SK-N-SH (cell line): ENCODE results near the gene MUC5AC. TPM values are rescaled to one million over a fixed set of nuclear protein-coding genes. Genes with fewer than 3 reads are reported as not detected.

Experiments
- CTCF ChIA-PET: fragments of 300-600, 350-600 bp; formaldehyde crosslinking; extraction: SDS; loops from one replicate; lab custom pipeline; 2021; lab: Yijun Ruan, JAX
- POLR2A ChIA-PET: fragments of 350-600 bp; sonication (Branson Sonifier 250); formaldehyde crosslinking; extraction: SDS; loops from one replicate; lab custom pipeline; 2020; ENCODE audit warnings: antibody characterized with exemption, inconsistent platforms; lab: Yijun Ruan, JAX
- DNase-seq: peaks from one replicate; pipeline ENCODE4 v3.0.0; 2012
- H2AFZ ChIP-seq: fragments of 200-600 bp; sonication (generic); 2 replicates; pipeline ENCODE4 v1.8.1; 2016; ENCODE audit warnings: antibody characterized with exemption, mild to moderate bottlenecking, low read depth
- H3F3A ChIP-seq: fragments of 200-600 bp; sonication (generic); replicated peaks from 2 replicates; pipeline ENCODE3; 2016; ENCODE audit warnings: antibody characterized with exemption, mild to moderate bottlenecking; ENCODE audit not compliant: insufficient read depth
- H3K27ac ChIP-seq, 2 experiments: fragments of 200-500 bp in 1 of 2; fragments of 200-600 bp in 1 of 2; sonication (Bioruptor generic) in 1 of 2; sonication (generic), shearing (Covaris generic) in 1 of 2; 2 replicates each; pipeline versions ENCODE4 v1.5.1 to v1.6.1; 2014 to 2016; ENCODE audit warnings: low read depth in 2 of 2, inconsistent platforms in 1 of 2, low read length in 1 of 2, mild to moderate bottlenecking in 1 of 2, mixed read lengths in 1 of 2
- H3K27me3 ChIP-seq: fragments of 200-600 bp; sonication (generic), shearing (Covaris generic); 2 replicates; pipeline ENCODE4 v1.6.1; 2016; ENCODE audit warnings: mixed run types; ENCODE audit not compliant: insufficient read depth
- H3K36me3 ChIP-seq, 2 experiments: fragments of 200-500 bp in 1 of 2; fragments of 200-600 bp in 1 of 2; sonication (Bioruptor generic) in 1 of 2; sonication (generic) in 1 of 2; replicated peaks in 1 of 2; 2 replicates each; pipeline versions ENCODE3 to v1.5.1; 2014 to 2016; ENCODE audit warnings: low read length in 1 of 2, mild to moderate bottlenecking in 1 of 2; ENCODE audit not compliant: insufficient read depth in 2 of 2, control insufficient read depth in 1 of 2
- H3K4me1 ChIP-seq, 2 experiments: fragments of 200-500 bp in 1 of 2; fragments of 200-600 bp in 1 of 2; sonication (Bioruptor generic) in 1 of 2; sonication (generic), shearing (Covaris generic) in 1 of 2; 2 replicates each; pipeline versions ENCODE4 v1.5.1 to v1.6.1; 2014 to 2016; ENCODE audit warnings: low read depth in 1 of 2, low read length in 1 of 2, mixed run types in 1 of 2; ENCODE audit not compliant: insufficient read depth in 2 of 2, control insufficient read depth in 1 of 2
- H3K4me2 ChIP-seq: fragments of 200-600 bp; sonication (generic), shearing (Covaris generic); 2 replicates; pipeline ENCODE4 v1.6.1; 2017; ENCODE audit warnings: mixed run types
- H3K4me3 ChIP-seq, 2 experiments: fragments of 200-500 bp in 1 of 2; fragments of 200-600 bp in 1 of 2; sonication (Bioruptor generic) in 1 of 2; sonication (generic), shearing (Covaris generic) in 1 of 2; 2 replicates each; pipeline versions ENCODE4 v1.5.1 to v1.8.1; 2014 to 2016; ENCODE audit warnings: low read depth in 2 of 2, inconsistent platforms in 1 of 2, low read length in 1 of 2, mild to moderate bottlenecking in 1 of 2, mixed read lengths in 1 of 2, moderate library complexity in 1 of 2
- H3K79me2 ChIP-seq: fragments of 200-600 bp; sonication (generic); 2 replicates; pipeline ENCODE4 v1.8.1; 2017; ENCODE audit warnings: mild to moderate bottlenecking; ENCODE audit not compliant: insufficient read depth
- H3K9ac ChIP-seq: fragments of 200-600 bp; sonication (generic); 2 replicates; pipeline ENCODE4 v1.6.1; 2017; ENCODE audit warnings: mixed run types
- H3K9me2 ChIP-seq: fragments of 200-600 bp; sonication (generic); 2 replicates; pipeline ENCODE4 v1.6.1; 2017; ENCODE audit warnings: mixed run types
- H3K9me3 ChIP-seq: fragments of 200-600 bp; sonication (generic); 2 replicates; pipeline ENCODE4 v1.6.1; 2017; ENCODE audit warnings: mixed run types, mild to moderate bottlenecking, moderate library complexity
- H4K20me1 ChIP-seq: fragments of 200-600 bp; sonication (generic); 2 replicates; pipeline ENCODE4 v1.6.1; 2017; ENCODE audit warnings: mild to moderate bottlenecking, mixed run types; ENCODE audit not compliant: insufficient read depth
- CTCF ChIP-seq: fragments of 200-600 bp; sonication (generic); IDR thresholded peaks from 2 replicates; pipeline ENCODE4 v1.6.1; 2017; ENCODE audit warnings: antibody characterized with exemption, mild to moderate bottlenecking, moderate library complexity
- ELF1 ChIP-seq: IDR thresholded peaks from 2 replicates; pipeline ENCODE4 v1.4.0; 2012
- EP300 ChIP-seq, 2 experiments: IDR thresholded peaks; 2 replicates each; pipeline versions ENCODE4 v1.4.0 to v1.6.1; 2012; ENCODE audit warnings: borderline replicate concordance in 1 of 2, low read depth in 1 of 2, low read length in 1 of 2
- FOXJ3 ChIP-seq: sonication (generic); formaldehyde crosslinking; IDR thresholded peaks from 2 replicates; pipeline ENCODE4 v1.5.1; 2020; ENCODE audit warnings: mild to moderate bottlenecking, missing genetic modification reagents
- GABPA ChIP-seq: IDR thresholded peaks from 2 replicates; pipeline ENCODE4 v1.4.0; 2012; ENCODE audit warnings: low read depth, mild to moderate bottlenecking
- GATA2 ChIP-seq: sonication (generic); formaldehyde crosslinking; IDR thresholded peaks from 2 replicates; pipeline ENCODE4 v1.5.0; 2020; ENCODE audit warnings: mild to moderate bottlenecking, missing genetic modification reagents
- POLR2AphosphoS5 ChIP-seq: IDR thresholded peaks from 2 replicates; pipeline ENCODE4 v1.6.1; 2012; ENCODE audit warnings: low read depth, low read length
- REST ChIP-seq: IDR thresholded peaks from 2 replicates; pipeline ENCODE4 v1.6.1; 2012; ENCODE audit warnings: mild to moderate bottlenecking, low read depth, low read length, moderate library complexity
- RXRA ChIP-seq: IDR thresholded peaks from 2 replicates; pipeline ENCODE4 v1.4.0; 2012; ENCODE audit warnings: low read depth, mild to moderate bottlenecking, borderline replicate concordance
- SIN3A ChIP-seq: IDR thresholded peaks from 2 replicates; pipeline ENCODE4 v1.6.1; 2012; ENCODE audit warnings: low read depth, mild to moderate bottlenecking, low read length, moderate library complexity, borderline replicate concordance
- TCF12 ChIP-seq: IDR thresholded peaks from 2 replicates; pipeline ENCODE4 v1.4.0; 2012
- YY1 ChIP-seq: IDR thresholded peaks from 2 replicates; pipeline ENCODE4 v1.4.0; 2012; ENCODE audit warnings: low read depth, mild to moderate bottlenecking
- ZBTB33 ChIP-seq: IDR thresholded peaks from 2 replicates; pipeline ENCODE4 v1.4.0; 2012; ENCODE audit warnings: low read depth, borderline replicate concordance
- WGBS: methylation state at CpG from one replicate; pipeline ENCODE4 v1.1.6; 2017; ENCODE audit warnings: low lambda C conversion rate; 5-methylcytosine and 5-hydroxymethylcytosine counted together
- polyA plus RNA-seq, 3 experiments: library from polyadenylated mRNA; depleted of rRNA; stranded (reverse); fragments of >200 nt; gene quantifications; 2 replicates each; pipeline ENCODE4 v1.2.3, GENCODE V29; 2012

The MUC5AC gene
- polyA plus RNA-seq, 1 of the 3 experiments (the other 2 are of a cell fraction): not detected

GRCh38 chr11:1226986-1227550 lies 69.3 kb downstream of the MUC5AC start:
- Histone ChIP-seq H3K9ac (no peak overlapping the region), H2AFZ (no peak overlapping the region), H3F3A (no peaks in the 10 kb centered on the region), H3K27ac (no peak overlapping the region), H4K20me1 (no peaks in the 10 kb centered on the region), H3K27me3 (no peaks in the 10 kb centered on the region), H3K36me3 (no peaks in the 10 kb centered on the region), H3K4me1 (peaks cover 0 to 2% of the 10 kb centered on the region in 2 experiments; a peak in 1 of 4 replicates), H3K4me3 (no peak overlapping the region), H3K79me2 (no peaks in the 10 kb centered on the region), H3K9me2 (no peaks in the 10 kb centered on the region), H3K9me3 (no peaks in the 10 kb centered on the region), H3K4me2 (no peak overlapping the region)
- no CpG with 5 or more reads among the region's 23 CpGs for WGBS
- ChIA-PET POLR2A (no interaction called here), CTCF (interaction anchor here (1.1 to 2.1 kb wide), 3 partner anchors 27 to 289 kb away, joined by 3 to 7 read pairs (median 5); no protein-coding TSS in a partner anchor)
- DNase-seq: peak; percentile 77
- no peak for TF ChIP-seq GABPA
- TF ChIP-seq CTCF: no peak
- no peak for TF ChIP-seq GATA2 (CRISPR knock-in tag)
- no peak for TF ChIP-seq SIN3A
- TF ChIP-seq RXRA: no peak
- TF ChIP-seq EP300 (IDR thresholded peaks at IDR 0.05; ENCODE audit: borderline replicate concordance in 1 of 2, low read depth in 1 of 2, low read length in 1 of 2): no peak
- no peak for TF ChIP-seq TCF12
- no peak for TF ChIP-seq ELF1
- TF ChIP-seq ZBTB33: no peak
- TF ChIP-seq REST: no peak
- TF ChIP-seq YY1: no peak
- no peak for TF ChIP-seq POLR2AphosphoS5
- no peak for TF ChIP-seq FOXJ3 (CRISPR knock-in tag)
